ENCODE measurements around the gene STRA6. TPM values are rescaled to one million over a fixed set of nuclear protein-coding genes. Genes with fewer than 3 reads are reported as not detected.

The STRA6 gene
- total and polyA plus RNA-seq, 4 donors: 0.16 to 0.51 (median 0.49) TPM; not detected in 1

GRCh38 chr15:74242441-74243185 lies 40.0 kb upstream of the STRA6 start:
- 57 to 59% methylated on average over 11 of the region's 11 CpGs for WGBS, 2 donors
- Histone ChIP-seq H3K36me3 (ENCODE audit: control insufficient read depth in 1 of 2, insufficient read depth in 2 of 2, low read length in 1 of 2) (no peaks in the 10 kb centered on the region), H3K4me1 (ENCODE audit: control insufficient read depth in 1 of 2, insufficient read depth in 2 of 2, low read length in 2 of 2) (no peaks in the 10 kb centered on the region), H3K27me3 (ENCODE audit: control insufficient read depth in 1 of 2, insufficient read depth in 2 of 2, low read length in 1 of 2) (no peaks in the 10 kb centered on the region), H3K27ac (ENCODE audit: low read depth in 1 of 2, low read length in 2 of 2) (no peak overlapping the region), H3K4me3 (ENCODE audit: low read length in 2 of 2) (no peak overlapping the region), H3K9me3 (ENCODE audit: control insufficient read depth, low read length) (no peaks in the 10 kb centered on the region)
- ATAC-seq (ENCODE audit: low FRiP score) (peak; percentile 37), DNase-seq (peak; percentile 61 to 82)
- intact Hi-C loops (cut with DNase I): loop anchor here in 1 of 2 donors (5.0 to 10.0 kb wide), 2 partner anchors 75 to 108 kb away; partner anchors contain the start of gene ISLR2

DNA sequence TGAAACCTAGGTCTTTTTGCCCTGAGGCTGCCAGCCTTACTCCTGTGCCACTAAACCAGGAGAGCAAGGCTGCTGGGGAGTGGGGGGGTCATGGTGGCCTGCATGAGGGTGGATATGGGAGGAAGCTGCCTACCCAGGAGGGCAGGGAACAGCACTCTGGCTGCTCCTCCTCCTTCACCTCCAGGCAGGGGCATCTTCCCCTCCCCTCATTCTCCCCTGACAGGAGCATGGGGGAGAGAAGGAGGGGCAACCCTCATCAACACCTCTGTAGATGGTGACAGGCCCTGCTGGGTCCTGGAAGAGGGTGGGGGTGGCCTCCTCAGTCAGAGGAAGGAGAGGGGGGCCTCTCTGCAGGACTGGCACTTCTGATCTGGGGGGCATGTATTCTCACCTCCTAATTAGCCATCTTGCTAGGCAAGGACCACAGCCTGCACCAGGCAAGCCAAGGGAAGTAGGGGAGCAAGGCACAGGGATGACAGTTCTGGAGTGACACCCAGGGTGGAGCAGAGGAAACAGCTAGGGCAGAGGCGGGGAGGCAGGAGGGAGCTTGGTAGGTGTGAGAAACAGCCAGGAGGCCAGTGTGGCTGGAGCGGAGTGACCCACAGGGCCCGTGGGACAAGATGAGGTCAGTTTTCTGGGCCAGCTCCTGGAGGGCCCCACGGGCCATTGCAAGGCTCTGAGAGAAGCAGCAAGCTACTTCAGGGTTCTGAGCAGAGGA lies 38.5 kb upstream of the STRA6 start:
- DNase-seq: no peak
- H3K4me3 ChIP-seq (ENCODE audit: low read length in 2 of 2): no peak overlapping the region

GRCh38 chr15:74240002-74240568 lies 37.5 kb upstream of the STRA6 start:
- Histone ChIP-seq H3K4me1 (ENCODE audit: control insufficient read depth in 1 of 2, insufficient read depth in 2 of 2, low read length in 2 of 2) (no peaks in the 10 kb centered on the region), H3K36me3 (ENCODE audit: control insufficient read depth in 1 of 2, insufficient read depth in 2 of 2, low read length in 1 of 2) (no peaks in the 10 kb centered on the region), H3K9me3 (ENCODE audit: control insufficient read depth, low read length) (no peaks in the 10 kb centered on the region), H3K27me3 (ENCODE audit: control insufficient read depth in 1 of 2, insufficient read depth in 2 of 2, low read length in 1 of 2) (no peaks in the 10 kb centered on the region), H3K27ac (ENCODE audit: low read depth in 1 of 2, low read length in 2 of 2) (no peak overlapping the region), H3K4me3 (ENCODE audit: low read length in 2 of 2) (no peak overlapping the region)
- intact Hi-C loops (cut with DNase I): loop anchor here in 1 of 2 donors (1.0 to 10.0 kb wide), 3 partner anchors 61 to 105 kb away; partner anchors contain the start of gene ISLR2
- 0 to 2% methylated on average over 5 of the region's 5 CpGs for WGBS, 2 donors
- DNase-seq (peak; percentile 94), ATAC-seq (ENCODE audit: low FRiP score) (peak; percentile 79)

More for the DNA sequence above, 38.5 kb upstream of the STRA6 start:
- H3K9me3 ChIP-seq (ENCODE audit: control insufficient read depth, low read length): no peaks in the 10 kb centered on the region
- no peak for ATAC-seq (ENCODE audit: low FRiP score)
- no peaks in the 10 kb centered on the region for H3K4me1 ChIP-seq (ENCODE audit: control insufficient read depth in 1 of 2, insufficient read depth in 2 of 2, low read length in 2 of 2)
- intact Hi-C loops (cut with DNase I): loop anchor here in 1 of 2 donors (1.0 to 10.0 kb wide), 3 partner anchors 62 to 106 kb away; partner anchors contain the start of gene ISLR2
- H3K27me3 ChIP-seq (ENCODE audit: control insufficient read depth in 1 of 2, insufficient read depth in 2 of 2, low read length in 1 of 2): no peaks in the 10 kb centered on the region
- H3K27ac ChIP-seq (ENCODE audit: low read depth in 1 of 2, low read length in 2 of 2): no peak overlapping the region
- WGBS, 2 donors: 79% methylated on average over 4 of the region's 4 CpGs
- no peaks in the 10 kb centered on the region for H3K36me3 ChIP-seq (ENCODE audit: control insufficient read depth in 1 of 2, insufficient read depth in 2 of 2, low read length in 1 of 2)

DNA sequence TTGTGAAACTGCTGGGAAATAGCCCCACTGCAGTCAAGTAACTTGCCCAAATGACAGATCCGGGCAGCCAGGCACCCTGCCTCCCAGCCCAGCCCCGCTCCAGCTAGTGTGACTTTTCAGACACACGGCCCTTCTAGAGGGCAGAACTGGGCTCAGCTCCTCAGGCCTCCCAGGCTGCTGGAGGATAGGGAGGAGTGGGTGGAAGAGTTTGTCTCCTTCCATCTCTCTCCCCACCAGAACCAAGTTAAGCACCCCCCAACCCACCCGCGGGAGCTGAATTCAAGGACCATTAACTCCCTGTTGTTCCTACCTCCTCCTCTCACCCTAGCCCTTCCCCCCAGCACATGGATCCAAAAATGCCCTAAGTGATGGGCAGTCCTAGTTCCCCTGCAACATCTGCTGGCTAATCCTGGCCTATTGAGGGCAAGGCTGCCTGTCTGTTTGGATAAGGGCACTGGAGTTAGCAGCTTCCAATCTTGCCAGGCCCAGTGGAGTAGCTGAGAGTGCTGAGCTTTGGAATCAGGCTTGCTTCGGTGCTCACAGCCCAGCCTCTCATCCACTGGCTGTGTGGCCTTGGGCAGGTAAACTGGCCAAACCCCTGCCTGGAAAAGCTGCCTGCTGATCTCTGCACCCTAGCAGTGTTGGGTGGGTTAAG lies 36.6 kb upstream of the STRA6 start:
- 39 to 64% methylated on average over 6 of the region's 6 CpGs for WGBS, 2 donors
- ATAC-seq (ENCODE audit: low FRiP score): no peak
- intact Hi-C loops (cut with DNase I): loop anchor here in 1 of 2 donors (10.0 kb wide), 1 partner anchor 194 kb away; no protein-coding TSS in a partner anchor
- Histone ChIP-seq H3K27ac (ENCODE audit: low read depth in 1 of 2, low read length in 2 of 2) (peak overlapping the region in 1 of 2 donors; percentile 13), H3K4me3 (ENCODE audit: low read length in 2 of 2) (no peak overlapping the region), H3K27me3 (ENCODE audit: control insufficient read depth in 1 of 2, insufficient read depth in 2 of 2, low read length in 1 of 2) (no peaks in the 10 kb centered on the region), H3K9me3 (ENCODE audit: control insufficient read depth, low read length) (no peaks in the 10 kb centered on the region), H3K4me1 (ENCODE audit: control insufficient read depth in 1 of 2, insufficient read depth in 2 of 2, low read length in 2 of 2) (no peaks in the 10 kb centered on the region), H3K36me3 (ENCODE audit: control insufficient read depth in 1 of 2, insufficient read depth in 2 of 2, low read length in 1 of 2) (no peaks in the 10 kb centered on the region)
- no peak for DNase-seq

GRCh38 chr15:74235962-74236361 lies 33.4 kb upstream of the STRA6 start, which contains the start of gene CCDC33:
Gene CCDC33 (plus strand): TSS chr15:74236326. CDS start chr15:74236720, 394 bp downstream.
- WGBS, 2 donors: 84 to 92% methylated on average over 6 of the region's 6 CpGs
- H3K9me3 ChIP-seq (ENCODE audit: control insufficient read depth, low read length): no peaks in the 10 kb centered on the region
- H3K4me1 ChIP-seq (ENCODE audit: control insufficient read depth in 1 of 2, insufficient read depth in 2 of 2, low read length in 2 of 2): no peaks in the 10 kb centered on the region
- H3K27me3 ChIP-seq (ENCODE audit: control insufficient read depth in 1 of 2, insufficient read depth in 2 of 2, low read length in 1 of 2): no peaks in the 10 kb centered on the region
- no peak within 1 kb of the TSS for H3K4me3 ChIP-seq (ENCODE audit: low read length in 2 of 2)
- H3K27ac ChIP-seq (ENCODE audit: low read depth in 1 of 2, low read length in 2 of 2): no peak within 1 kb of the TSS
- ATAC-seq (ENCODE audit: low FRiP score) (no peak), DNase-seq (no peak)
- no peaks in the 10 kb centered on the region for H3K36me3 ChIP-seq (ENCODE audit: control insufficient read depth in 1 of 2, insufficient read depth in 2 of 2, low read length in 1 of 2)
- intact Hi-C loops (cut with DNase I): loop anchor here in 1 of 2 donors (10.0 kb wide), 1 partner anchor 191 kb away; no protein-coding TSS in a partner anchor

DNA sequence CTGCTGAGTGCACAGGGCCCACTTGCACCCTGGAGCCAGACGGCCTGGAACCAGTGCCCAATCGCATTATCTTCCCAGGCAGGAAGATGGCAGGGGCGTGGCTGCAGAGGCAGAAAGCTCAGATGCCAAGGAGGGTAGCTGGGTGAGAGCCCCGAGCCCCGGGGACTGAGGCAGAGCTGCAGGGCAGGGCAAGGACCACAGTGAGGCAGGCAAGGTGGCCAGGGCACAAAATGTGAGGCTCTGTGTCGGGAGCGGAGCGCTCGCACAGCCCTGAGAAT lies 31.9 kb upstream of the STRA6 start:
- DNase-seq (no peak), ATAC-seq (ENCODE audit: low FRiP score) (no peak)
- intact Hi-C loops (cut with DNase I): loop anchor here in 1 of 2 donors (10.0 kb wide), 1 partner anchor 190 kb away; no protein-coding TSS in a partner anchor
- no peaks in the 10 kb centered on the region for H3K4me1 ChIP-seq (ENCODE audit: control insufficient read depth in 1 of 2, insufficient read depth in 2 of 2, low read length in 2 of 2)
- WGBS, 2 donors: 93 to 94% methylated on average over 9 of the region's 9 CpGs
- no peak overlapping the region for H3K27ac ChIP-seq (ENCODE audit: low read depth in 1 of 2, low read length in 2 of 2)
- no peaks in the 10 kb centered on the region for H3K9me3 ChIP-seq (ENCODE audit: control insufficient read depth, low read length)
- no peaks in the 10 kb centered on the region for H3K27me3 ChIP-seq (ENCODE audit: control insufficient read depth in 1 of 2, insufficient read depth in 2 of 2, low read length in 1 of 2)
- no peaks in the 10 kb centered on the region for H3K36me3 ChIP-seq (ENCODE audit: control insufficient read depth in 1 of 2, insufficient read depth in 2 of 2, low read length in 1 of 2)
- H3K4me3 ChIP-seq (ENCODE audit: low read length in 2 of 2): no peak overlapping the region

DNA sequence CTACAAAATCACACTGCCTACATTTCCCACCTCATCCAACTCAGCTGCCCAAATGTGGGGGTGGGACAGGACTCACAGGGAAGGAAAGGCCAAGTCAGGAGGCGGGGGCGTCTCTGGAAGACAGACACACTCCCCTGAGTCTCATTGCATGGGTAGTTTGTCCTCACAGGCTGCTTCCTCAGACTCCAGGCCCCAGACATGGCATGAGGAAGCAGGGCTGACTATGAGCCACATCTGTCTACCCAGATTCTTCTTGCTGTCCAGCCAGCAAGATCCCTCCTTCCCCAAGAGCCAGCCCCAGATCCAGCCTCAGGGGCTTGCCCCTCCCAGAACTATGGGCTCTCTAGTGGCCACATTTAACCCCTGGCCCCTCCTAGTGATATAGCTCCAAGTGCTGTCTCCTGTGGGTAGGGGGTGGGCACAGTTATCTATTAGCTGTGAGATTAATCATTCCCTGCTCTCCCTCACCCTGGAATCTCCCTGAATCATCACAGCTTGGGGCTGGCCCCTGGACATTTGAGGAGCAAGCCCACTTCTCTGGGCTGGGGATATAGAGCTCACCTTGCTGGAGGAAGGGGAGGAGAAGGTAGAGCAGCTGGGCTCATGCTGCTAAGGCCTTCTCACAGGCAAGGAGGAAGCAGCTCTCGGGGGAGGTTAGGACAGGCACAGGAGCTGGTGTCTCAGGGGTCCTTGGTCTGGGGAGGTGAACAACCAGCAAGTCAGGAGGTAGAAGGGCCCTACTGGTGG lies 31.4 kb upstream of the STRA6 start:
- Histone ChIP-seq H3K36me3 (ENCODE audit: control insufficient read depth in 1 of 2, insufficient read depth in 2 of 2, low read length in 1 of 2) (no peaks in the 10 kb centered on the region), H3K9me3 (ENCODE audit: control insufficient read depth, low read length) (no peaks in the 10 kb centered on the region), H3K27ac (ENCODE audit: low read depth in 1 of 2, low read length in 2 of 2) (no peak overlapping the region), H3K4me3 (ENCODE audit: low read length in 2 of 2) (no peak overlapping the region), H3K4me1 (ENCODE audit: control insufficient read depth in 1 of 2, insufficient read depth in 2 of 2, low read length in 2 of 2) (no peaks in the 10 kb centered on the region), H3K27me3 (ENCODE audit: control insufficient read depth in 1 of 2, insufficient read depth in 2 of 2, low read length in 1 of 2) (no peaks in the 10 kb centered on the region)
- ATAC-seq (ENCODE audit: low FRiP score) (no peak), DNase-seq (no peak)
- intact Hi-C loops (cut with DNase I): loop anchor here in 1 of 2 donors (10.0 kb wide), 1 partner anchor 189 kb away; no protein-coding TSS in a partner anchor
- WGBS, 2 donors: 91 to 93% methylated on average over 2 to 3 of the region's 3 CpGs

DNA sequence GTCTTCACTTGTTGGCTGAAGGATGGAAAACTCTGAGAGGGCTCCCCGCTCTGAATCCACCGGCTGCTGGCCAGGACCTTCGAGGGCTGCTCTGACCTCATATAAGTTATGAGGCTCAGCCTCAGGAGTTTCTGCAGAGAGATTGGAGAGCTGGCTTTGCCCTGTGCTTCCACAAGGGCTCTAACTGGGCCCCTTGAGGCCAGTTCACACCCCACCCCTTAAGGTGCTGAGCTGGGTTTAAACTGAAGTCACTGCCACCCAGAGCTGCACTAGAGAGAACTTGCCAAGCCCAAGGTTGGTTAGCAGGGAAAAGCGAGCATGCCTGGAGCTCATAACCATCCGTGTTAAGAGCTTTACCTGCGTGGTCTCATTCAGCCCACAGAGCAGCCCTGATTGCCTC lies 30.8 kb upstream of the STRA6 start:
- H3K4me1 ChIP-seq (ENCODE audit: control insufficient read depth in 1 of 2, insufficient read depth in 2 of 2, low read length in 2 of 2): no peaks in the 10 kb centered on the region
- WGBS, 2 donors: 86 to 90% methylated on average over 6 of the region's 6 CpGs
- no peaks in the 10 kb centered on the region for H3K27me3 ChIP-seq (ENCODE audit: control insufficient read depth in 1 of 2, insufficient read depth in 2 of 2, low read length in 1 of 2)
- H3K27ac ChIP-seq (ENCODE audit: low read depth in 1 of 2, low read length in 2 of 2): no peak overlapping the region
- no peak for ATAC-seq (ENCODE audit: low FRiP score)
- no peak overlapping the region for H3K4me3 ChIP-seq (ENCODE audit: low read length in 2 of 2)
- H3K9me3 ChIP-seq (ENCODE audit: control insufficient read depth, low read length): no peaks in the 10 kb centered on the region
- intact Hi-C loops (cut with DNase I): loop anchor here in 1 of 2 donors (10.0 kb wide), 1 partner anchor 189 kb away; no protein-coding TSS in a partner anchor
- no peaks in the 10 kb centered on the region for H3K36me3 ChIP-seq (ENCODE audit: control insufficient read depth in 1 of 2, insufficient read depth in 2 of 2, low read length in 1 of 2)
- DNase-seq: no peak
